Mucosa of descending colon (tissue), 3 donors: Measurements from ENCODE around the gene GRAPL. TPM values are rescaled to one million over a fixed set of nuclear protein-coding genes. Genes with fewer than 3 reads are reported as not detected.
"Not testable (repeated sequence)": the region's sequence is repeated elsewhere in the genome, so short reads cannot be mapped to it uniquely, and the experiment has no call there.

Experiments used
- ATAC-seq: fragments of 200-7000 bp; cut with Tn5 transposase; one replicate; pipeline ENCODE4 v1.9.1; 2020; ENCODE audit warnings: mild to moderate bottlenecking, moderate library complexity
- DNase-seq, 3 donors: peaks; one replicate each; pipeline ENCODE4 v3.0.0-alpha.2; 2020
- H3K36me3 ChIP-seq: fragments of 200-600 bp; one replicate; pipeline ENCODE4 v1.8.0; 2021; ENCODE audit warnings: low read depth, mild to moderate bottlenecking
- H3K4me1 ChIP-seq: fragments of 200-600 bp; one replicate; pipeline ENCODE4 v1.8.0; 2021; ENCODE audit warnings: low read depth, mild to moderate bottlenecking
- H3K4me3 ChIP-seq: fragments of 200-600 bp; one replicate; pipeline ENCODE4 v1.8.0; 2021; ENCODE audit warnings: mild to moderate bottlenecking
- H3K9me3 ChIP-seq: fragments of 200-600 bp; one replicate; pipeline ENCODE4 v1.8.0; 2021; ENCODE audit warnings: mild to moderate bottlenecking
- intact Hi-C, 2 donors: fragments of 100-400 bp; cut with DNase I in 1 of 2; cut with micrococcal nuclease in 1 of 2; formaldehyde crosslinking; loops; one replicate each; pipeline versions ENCODE4 v1.11.0 to v1.11.1; 2022; cut with DNase I, micrococcal nuclease
- total RNA-seq, 3 donors: library from RNA; stranded (reverse); fragmentation: NEBNext Ultra II Directional in 2 of 3; extraction: Animal tissue kit (Norgen Biotek cat#: 25700) in 2 of 3; gene quantifications; one replicate each; pipeline versions ENCODE4 v1.2.1 to v1.2.4, GENCODE V29; 2021 to 2023
- donor health status: DM: no; HTN: no; CAD: no; lungs with moderate emphysema.
- donor health status: DM: no; HTN: no; CAD: no.
- donor health status: DM: no; HTN: yes; CAD: no.

GRAPL gene
- total RNA-seq, 3 donors from 2014 or later: 2.0 to 4.4 (median 2.2) TPM

GRCh38 chr17:19188870-19189708 is 61.7 kb downstream of the GRAPL start:
- DNase-seq, H3K9me3 ChIP-seq, H3K4me3 ChIP-seq, intact Hi-C loops, H3K36me3 ChIP-seq, H3K4me1 ChIP-seq: not testable (repeated sequence)
- ATAC-seq: peak; percentile 82

DNA sequence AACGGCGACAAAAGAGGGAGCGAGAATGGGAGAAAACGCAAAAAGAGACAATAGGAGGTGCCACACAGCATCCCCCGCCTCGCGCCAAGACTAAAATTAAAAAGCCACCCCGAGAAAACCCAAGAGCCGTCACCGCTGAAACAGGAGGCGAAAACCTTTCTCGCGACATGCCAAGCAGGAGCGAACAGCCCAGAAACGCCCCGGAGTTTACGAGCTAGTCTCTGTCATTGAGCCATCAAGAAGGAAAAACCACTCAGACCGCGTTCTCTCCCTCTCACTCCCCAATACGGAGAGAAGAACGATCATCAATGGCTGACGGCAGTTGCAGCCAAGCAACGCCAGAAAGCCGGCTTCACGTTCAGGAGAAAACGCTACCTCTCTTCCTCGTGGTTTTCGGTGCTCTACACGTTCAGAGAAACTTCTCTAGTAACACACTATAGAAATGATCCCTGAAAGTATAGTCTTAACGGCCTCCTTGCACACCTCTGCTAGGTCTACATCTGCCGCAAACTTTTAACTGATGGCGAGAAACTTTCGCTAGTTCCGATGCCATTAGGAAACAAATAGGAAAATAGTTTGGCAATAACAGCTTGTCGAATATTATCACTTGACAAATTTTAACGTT is 62.5 kb downstream of the GRAPL start:
- H3K9me3 ChIP-seq, H3K4me3 ChIP-seq, H3K36me3 ChIP-seq, DNase-seq, H3K4me1 ChIP-seq, intact Hi-C loops: not testable (repeated sequence)
- ATAC-seq: peak; percentile 28

GRCh38 chr17:19196382-19197204 is 69.2 kb downstream of the GRAPL start:
- not testable (repeated sequence) for H3K36me3 ChIP-seq

GRCh38 chr17:19202448-19202847 is 75.1 kb downstream of the GRAPL start:
- H3K9me3 ChIP-seq, intact Hi-C loops, H3K4me1 ChIP-seq, DNase-seq, H3K36me3 ChIP-seq, H3K4me3 ChIP-seq: not testable (repeated sequence)
- peak; percentile 96 for ATAC-seq

More at GRCh38 chr17:19196382-19197204, 69.2 kb downstream of the GRAPL start:
- H3K9me3 ChIP-seq, H3K4me3 ChIP-seq, intact Hi-C loops, H3K4me1 ChIP-seq: not testable (repeated sequence)
- DNase-seq: peak; percentile 30 to 59 (median 38)
- ATAC-seq: peak; percentile 99

DNA sequence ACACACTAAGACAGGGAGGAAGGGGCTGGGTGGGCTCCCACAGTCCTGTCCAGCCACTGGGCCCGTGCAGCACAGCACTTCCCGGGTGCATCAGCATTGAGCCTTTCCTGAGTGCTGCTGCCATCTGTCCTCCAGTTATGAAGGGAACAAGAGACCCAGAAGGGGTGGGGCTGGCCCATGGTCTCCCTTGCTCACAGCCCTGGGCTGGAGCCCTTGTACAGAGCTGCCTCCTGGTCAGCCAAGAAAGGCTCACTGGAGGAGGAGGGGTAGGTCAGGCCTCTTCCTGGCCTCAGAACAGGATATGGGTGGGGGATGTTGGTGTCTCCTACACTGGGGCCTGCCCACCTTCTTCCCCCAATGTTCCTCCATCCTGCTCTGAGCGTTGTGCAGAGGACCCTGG is 76.0 kb downstream of the GRAPL start:
- H3K36me3 ChIP-seq, intact Hi-C loops, DNase-seq, H3K4me3 ChIP-seq, H3K9me3 ChIP-seq, H3K4me1 ChIP-seq: not testable (repeated sequence)
- peak; percentile 18 for ATAC-seq

Other genes with a start within 250 kb of the GRAPL start
- gene SLC5A10, start 175.4 kb upstream of the GRAPL start, total RNA-seq: under 1 TPM in 1 of 3 donors, not detected in 2; 0.12 TPM
- 10 to 100 TPM; 18.9 to 40.4 (median 29.1) TPM for gene FAM83G, start 122.8 kb upstream of the GRAPL start, total RNA-seq
- 1 to 10 TPM; 1.2 to 2.5 (median 1.8) TPM for gene GRAP, start 80.6 kb upstream of the GRAPL start, total RNA-seq
- gene EPN2, start 109.8 kb downstream of the GRAPL start, total RNA-seq: 10 to 100 TPM; 32.6 to 75.8 (median 45.0) TPM
- gene B9D1, start 235.1 kb downstream of the GRAPL start, total RNA-seq: 10 to 100 TPM in 2 of 3 donors, 1 to 10 TPM in 1; 5.1 to 11.8 (median 10.7) TPM